Panc1 (cell line): Measurements from ENCODE around the gene PITPNB. TPM values are rescaled to one million over a fixed set of nuclear protein-coding genes. Genes with fewer than 3 reads are reported as not detected.

Experiments used
- ATAC-seq: fragments of 200-7000 bp; cut with Tn5 transposase; 2 replicates; pipeline ENCODE4 v1.9.1; 2020; ENCODE audit warnings: mild to moderate bottlenecking, moderate library complexity
- BruUV-seq: library from RNA; stranded (reverse); fragments of 400-500 nt; replicated peaks from 2 replicates; lab custom pipeline; 2021; lab: Mats Ljungman, UMichigan
- CTCF ChIA-PET: fragments of 300-600 bp; sonication (Branson Sonifier 250); formaldehyde crosslinking; loops from one replicate; lab custom pipeline; 2022; ENCODE audit warnings: antibody characterized with exemption; lab: Charles Lee
- POLR2A ChIA-PET: fragments of 300-600 bp; sonication (Branson Sonifier 250); formaldehyde crosslinking; loops from one replicate; lab custom pipeline; 2022; ENCODE audit warnings: antibody characterized with exemption; lab: Charles Lee
- DNase-seq: peaks from one replicate; pipeline ENCODE4 v3.0.0-alpha.2; 2010; ENCODE audit warnings: low read depth, low spot score
- H3K27ac ChIP-seq: 2 replicates; pipeline ENCODE4 v1.5.1; 2011; ENCODE audit warnings: mild to moderate bottlenecking, low read length, inconsistent platforms
- H3K27me3 ChIP-seq: fragments of 200-500 bp; sonication (Bioruptor generic); 2 replicates; pipeline ENCODE4 v1.6.0; 2014; ENCODE audit warnings: low read length, inconsistent platforms; ENCODE audit not compliant: control insufficient read depth, insufficient read depth
- H3K36me3 ChIP-seq: fragments of 200-500 bp; sonication (Bioruptor generic); 2 replicates; pipeline ENCODE4 v1.5.1; 2014; ENCODE audit warnings: inconsistent platforms, mild to moderate bottlenecking, low read length, moderate library complexity; ENCODE audit not compliant: control insufficient read depth, insufficient read depth
- H3K4me1 ChIP-seq: 2 replicates; pipeline ENCODE4 v1.5.1; 2011; ENCODE audit warnings: inconsistent platforms, mild to moderate bottlenecking, low read length, moderate library complexity; ENCODE audit not compliant: control insufficient read depth, insufficient read depth
- H3K4me3 ChIP-seq, 2 experiments: 2 replicates each; pipeline ENCODE4 v1.5.1; 2011 to 2012; ENCODE audit warnings: low read depth in 2 of 2, low read length in 2 of 2, mild to moderate bottlenecking in 2 of 2, inconsistent platforms in 1 of 2, moderate library complexity in 1 of 2
- H3K9me3 ChIP-seq: fragments of 200-500 bp; sonication (Bioruptor generic); 2 replicates; pipeline ENCODE4 v1.5.1; 2014; ENCODE audit warnings: low read depth, mild to moderate bottlenecking, inconsistent platforms, low read length, moderate library complexity; ENCODE audit not compliant: control insufficient read depth, insufficient read depth
- POLR2AphosphoS5 ChIP-seq: IDR thresholded peaks from 2 replicates; pipeline ENCODE4 v1.6.1; 2012; ENCODE audit warnings: mild to moderate bottlenecking, low read depth, low read length, moderate library complexity
- SIN3A ChIP-seq: IDR thresholded peaks from 2 replicates; pipeline ENCODE4 v1.6.1; 2012; ENCODE audit warnings: low read depth, mild to moderate bottlenecking, low read length, moderate library complexity, borderline replicate concordance; ENCODE audit not compliant: insufficient read depth
- TCF7L2 ChIP-seq: IDR thresholded peaks from 2 replicates; pipeline ENCODE4 v1.6.1; 2011; ENCODE audit warnings: mild to moderate bottlenecking, low read depth, low read length, inconsistent platforms
- in situ Hi-C: cut with HindIII; loops from 2 replicates; pipeline ENCODE4 v1.10.0; 2016; ENCODE audit warnings: low sequenced_read_pairs, low pct_unique_long_range_greater_than_20kb
- intact Hi-C: fragments of 100-400 bp; cut with micrococcal nuclease; formaldehyde crosslinking; loops from one replicate; pipeline ENCODE4 v1.10.0; 2022; ENCODE audit not compliant: unreplicated experiment
- total RNA-seq: library from RNA; stranded (reverse); gene quantifications from one replicate; pipeline ENCODE4 v1.2.1, GENCODE V29; 2021; ENCODE audit not compliant: unreplicated experiment
- TF ChIP-seq, protein P1 (sequence below), 2 experiments: IDR thresholded peaks; 2 replicates each; pipeline ENCODE4 v1.6.1; 2011 to 2012; ENCODE audit warnings: low read depth in 2 of 2, control low read depth in 1 of 2, low read length in 1 of 2, mild to moderate bottlenecking in 1 of 2, moderate library complexity in 1 of 2; ENCODE audit not compliant: insufficient read depth in 1 of 2
- TF ChIP-seq, protein P2 (sequence below): fragments of 450-650 bp; IDR thresholded peaks from 2 replicates; pipeline ENCODE4 v1.5.1; 2017; ENCODE audit warnings: mild to moderate bottlenecking

The PITPNB gene
- total RNA-seq, 1 experiment from 2014 or later, result 67.0 TPM

DNA sequence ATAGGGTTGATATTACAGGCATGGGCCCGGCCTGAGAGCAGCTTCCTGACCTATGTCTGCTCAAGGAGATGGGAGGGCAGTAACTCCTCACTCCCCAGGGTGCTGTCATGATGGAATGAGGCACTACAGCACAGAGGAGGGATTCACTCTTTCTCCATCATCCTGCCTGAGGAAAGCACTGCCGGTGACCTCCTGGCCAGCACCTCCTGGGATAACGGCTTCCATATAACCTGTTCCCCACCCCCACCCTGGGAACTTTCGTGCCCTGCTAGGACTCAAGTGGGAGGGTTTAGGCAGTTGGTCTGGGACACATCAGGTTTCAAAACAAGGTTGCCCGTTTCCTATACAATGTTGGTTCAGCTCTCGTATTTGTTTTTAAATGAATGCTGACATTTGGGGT is 74.8 kb downstream of the PITPNB start:
- intact Hi-C loops (no loop called here), in situ Hi-C loops (no loop called here)
- DNase-seq (no peak), ATAC-seq (no peak)
- H3K9me3 ChIP-seq, result no peaks in the 10 kb centered on the region
- POLR2A ChIA-PET, result no interaction called here
- CTCF ChIA-PET, result no interaction called here
- no peaks in the 10 kb centered on the region for H3K4me1 ChIP-seq
- TF ChIP-seq, protein P1, sequence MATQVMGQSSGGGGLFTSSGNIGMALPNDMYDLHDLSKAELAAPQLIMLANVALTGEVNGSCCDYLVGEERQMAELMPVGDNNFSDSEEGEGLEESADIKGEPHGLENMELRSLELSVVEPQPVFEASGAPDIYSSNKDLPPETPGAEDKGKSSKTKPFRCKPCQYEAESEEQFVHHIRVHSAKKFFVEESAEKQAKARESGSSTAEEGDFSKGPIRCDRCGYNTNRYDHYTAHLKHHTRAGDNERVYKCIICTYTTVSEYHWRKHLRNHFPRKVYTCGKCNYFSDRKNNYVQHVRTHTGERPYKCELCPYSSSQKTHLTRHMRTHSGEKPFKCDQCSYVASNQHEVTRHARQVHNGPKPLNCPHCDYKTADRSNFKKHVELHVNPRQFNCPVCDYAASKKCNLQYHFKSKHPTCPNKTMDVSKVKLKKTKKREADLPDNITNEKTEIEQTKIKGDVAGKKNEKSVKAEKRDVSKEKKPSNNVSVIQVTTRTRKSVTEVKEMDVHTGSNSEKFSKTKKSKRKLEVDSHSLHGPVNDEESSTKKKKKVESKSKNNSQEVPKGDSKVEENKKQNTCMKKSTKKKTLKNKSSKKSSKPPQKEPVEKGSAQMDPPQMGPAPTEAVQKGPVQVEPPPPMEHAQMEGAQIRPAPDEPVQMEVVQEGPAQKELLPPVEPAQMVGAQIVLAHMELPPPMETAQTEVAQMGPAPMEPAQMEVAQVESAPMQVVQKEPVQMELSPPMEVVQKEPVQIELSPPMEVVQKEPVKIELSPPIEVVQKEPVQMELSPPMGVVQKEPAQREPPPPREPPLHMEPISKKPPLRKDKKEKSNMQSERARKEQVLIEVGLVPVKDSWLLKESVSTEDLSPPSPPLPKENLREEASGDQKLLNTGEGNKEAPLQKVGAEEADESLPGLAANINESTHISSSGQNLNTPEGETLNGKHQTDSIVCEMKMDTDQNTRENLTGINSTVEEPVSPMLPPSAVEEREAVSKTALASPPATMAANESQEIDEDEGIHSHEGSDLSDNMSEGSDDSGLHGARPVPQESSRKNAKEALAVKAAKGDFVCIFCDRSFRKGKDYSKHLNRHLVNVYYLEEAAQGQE (IDR thresholded peaks at IDR 0.05; ENCODE audit: insufficient read depth in 1 of 2, low read depth in 2 of 2, low read length in 1 of 2), result no peak
- TF ChIP-seq, protein P2, sequence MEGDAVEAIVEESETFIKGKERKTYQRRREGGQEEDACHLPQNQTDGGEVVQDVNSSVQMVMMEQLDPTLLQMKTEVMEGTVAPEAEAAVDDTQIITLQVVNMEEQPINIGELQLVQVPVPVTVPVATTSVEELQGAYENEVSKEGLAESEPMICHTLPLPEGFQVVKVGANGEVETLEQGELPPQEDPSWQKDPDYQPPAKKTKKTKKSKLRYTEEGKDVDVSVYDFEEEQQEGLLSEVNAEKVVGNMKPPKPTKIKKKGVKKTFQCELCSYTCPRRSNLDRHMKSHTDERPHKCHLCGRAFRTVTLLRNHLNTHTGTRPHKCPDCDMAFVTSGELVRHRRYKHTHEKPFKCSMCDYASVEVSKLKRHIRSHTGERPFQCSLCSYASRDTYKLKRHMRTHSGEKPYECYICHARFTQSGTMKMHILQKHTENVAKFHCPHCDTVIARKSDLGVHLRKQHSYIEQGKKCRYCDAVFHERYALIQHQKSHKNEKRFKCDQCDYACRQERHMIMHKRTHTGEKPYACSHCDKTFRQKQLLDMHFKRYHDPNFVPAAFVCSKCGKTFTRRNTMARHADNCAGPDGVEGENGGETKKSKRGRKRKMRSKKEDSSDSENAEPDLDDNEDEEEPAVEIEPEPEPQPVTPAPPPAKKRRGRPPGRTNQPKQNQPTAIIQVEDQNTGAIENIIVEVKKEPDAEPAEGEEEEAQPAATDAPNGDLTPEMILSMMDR, result no peak
- H3K27ac ChIP-seq, result no peak overlapping the region
- no peaks in the 10 kb centered on the region for H3K27me3 ChIP-seq
- H3K36me3 ChIP-seq, result no peaks in the 10 kb centered on the region
- H3K4me3 ChIP-seq, result no peak overlapping the region
- BruUV-seq, result no TSS peak

DNA sequence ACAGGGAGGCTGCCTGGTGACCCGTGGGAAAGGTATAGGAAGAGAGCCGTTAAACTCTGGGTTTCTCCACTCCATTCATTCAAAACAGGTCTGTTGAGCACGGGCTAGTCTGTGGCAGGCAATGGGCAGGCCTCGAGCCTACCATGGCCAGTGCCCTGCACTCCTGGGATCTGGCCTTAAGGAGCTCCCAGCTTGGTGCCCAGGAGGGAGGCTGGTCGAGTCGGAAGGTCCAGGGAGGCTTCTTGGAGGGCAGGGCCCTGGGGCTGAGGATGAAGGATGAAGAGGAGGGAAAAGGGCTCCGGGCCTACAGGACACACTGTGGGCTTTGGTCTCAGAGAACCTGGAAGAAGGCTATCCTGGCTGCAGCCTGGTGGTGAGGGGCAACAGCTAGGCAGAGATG is 75.6 kb downstream of the PITPNB start:
- H3K4me3 ChIP-seq, result no peak overlapping the region
- ATAC-seq, result no peak
- H3K4me1 ChIP-seq, result no peaks in the 10 kb centered on the region
- no peak for DNase-seq
- no peak for TF ChIP-seq SIN3A
- no peak for TF ChIP-seq TCF7L2
- TF ChIP-seq, protein P1 (IDR thresholded peaks at IDR 0.05; ENCODE audit: insufficient read depth in 1 of 2, low read depth in 2 of 2, low read length in 1 of 2), result no peak
- TF ChIP-seq, protein P2, result no peak
- no peak for TF ChIP-seq POLR2AphosphoS5
- POLR2A ChIA-PET, result no interaction called here
- BruUV-seq, result no TSS peak
- H3K27me3 ChIP-seq, result no peaks in the 10 kb centered on the region
- CTCF ChIA-PET, result no interaction called here
- H3K9me3 ChIP-seq, result no peaks in the 10 kb centered on the region
- H3K27ac ChIP-seq, result no peak overlapping the region
- H3K36me3 ChIP-seq, result no peaks in the 10 kb centered on the region
- intact Hi-C loops, result no loop called here
- in situ Hi-C loops, result no loop called here
